ENCODE results near the gene CDH13.

CDH13 gene

GRCh38 chr16:82623241-82623640 lies 3.5 kb upstream of the CDH13 start:
- Histone ChIP-seq H3K27ac (ENCODE audit: extremely low read depth, low read depth, low read length) (no peak overlapping the region), H3K4me3 (ENCODE audit: low read depth, low read length) (no peak overlapping the region), H3K36me3 (ENCODE audit: control insufficient read depth in 2 of 2, insufficient read depth in 1 of 2, low read length in 2 of 2) (no peaks in the 10 kb centered on the region), H3K4me1 (ENCODE audit: control insufficient read depth, insufficient read depth, low read length) (no peaks in the 10 kb centered on the region), H3K9me3 (ENCODE audit: control insufficient read depth, insufficient read depth, low read depth, low read length) (no peaks in the 10 kb centered on the region)
- ChIA-PET CTCF (interaction anchor here (0.7 kb wide), 1 partner anchor 127 kb away, joined by 3 read pairs; no protein-coding TSS in a partner anchor), POLR2A (no interaction called here)
- TF ChIP-seq ZNF707 (tag by site-specific recombination; IDR thresholded peaks at IDR 0.05) (no peak), ZNF548 (tag by site-specific recombination; IDR thresholded peaks at IDR 0.05) (no peak), ZNF785 (tag by site-specific recombination; IDR thresholded peaks at IDR 0.05) (no peak), ZNF510 (tag by site-specific recombination; IDR thresholded peaks at IDR 0.05; ENCODE audit: insufficient replicate concordance) (no peak), ZNF248 (tag by site-specific recombination; IDR thresholded peaks at IDR 0.05) (no peak), GFI1B (tag by site-specific recombination; IDR thresholded peaks at IDR 0.05) (no peak), ZBTB7A (tag by site-specific recombination; IDR thresholded peaks at IDR 0.05; ENCODE audit: low read depth) (no peak), ZNF404 (tag by site-specific recombination; IDR thresholded peaks at IDR 0.05) (no peak), ZNF157 (tag by site-specific recombination; IDR thresholded peaks at IDR 0.05) (no peak), ZNF132 (tag by site-specific recombination; IDR thresholded peaks at IDR 0.05; ENCODE audit: borderline replicate concordance) (no peak), ZNF843 (tag by site-specific recombination; IDR thresholded peaks at IDR 0.05) (no peak), ZNF571 (tag by site-specific recombination; IDR thresholded peaks at IDR 0.05) (no peak), PRDM1 (tag by site-specific recombination; IDR thresholded peaks at IDR 0.05) (no peak), ZNF19 (tag by site-specific recombination; IDR thresholded peaks at IDR 0.05; ENCODE audit: low read depth) (no peak), SP7 (tag by site-specific recombination; IDR thresholded peaks at IDR 0.05) (no peak), PBX3 (CRISPR knock-in tag; IDR thresholded peaks at IDR 0.05) (no peak)

GRCh38 chr16:82625066-82625968 lies 1.5 kb upstream of the CDH13 start:
- H3K4me3 ChIP-seq (ENCODE audit: low read depth, low read length): no peak overlapping the region
- TF ChIP-seq WT1 (tag by site-specific recombination; IDR thresholded peaks at IDR 0.05) (no peak), ZNF558 (tag by site-specific recombination; IDR thresholded peaks at IDR 0.05) (no peak), RBAK (tag by site-specific recombination; IDR thresholded peaks at IDR 0.05) (no peak), SETDB1 (IDR thresholded peaks at IDR 0.05; ENCODE audit: insufficient read length, low read length) (no peak), ZNF324 (tag by site-specific recombination; IDR thresholded peaks at IDR 0.05) (no peak)
- no peak overlapping the region for H3K27ac ChIP-seq (ENCODE audit: extremely low read depth, low read depth, low read length)
- H3K9me3 ChIP-seq (ENCODE audit: control insufficient read depth, insufficient read depth, low read depth, low read length): no peaks in the 10 kb centered on the region
- H3K4me1 ChIP-seq (ENCODE audit: control insufficient read depth, insufficient read depth, low read length): no peaks in the 10 kb centered on the region
- ChIA-PET POLR2A (no interaction called here), CTCF (interaction anchor here (1.2 to 2.0 kb wide), 2 partner anchors 22 to 362 kb away, joined by 4 read pairs; no protein-coding TSS in a partner anchor)
- H3K36me3 ChIP-seq (ENCODE audit: control insufficient read depth in 2 of 2, insufficient read depth in 1 of 2, low read length in 2 of 2): no peaks in the 10 kb centered on the region

- Histone ChIP-seq H3K36me3 (ENCODE audit: control insufficient read depth in 2 of 2, insufficient read depth in 1 of 2, low read length in 2 of 2) (no peaks in the 10 kb centered on the region), H3K4me3 (ENCODE audit: low read depth, low read length) (no peak overlapping the region), H3K27ac (ENCODE audit: extremely low read depth, low read depth, low read length) (no peak overlapping the region), H3K9me3 (ENCODE audit: control insufficient read depth, insufficient read depth, low read depth, low read length) (no peaks in the 10 kb centered on the region), H3K4me1 (ENCODE audit: control insufficient read depth, insufficient read depth, low read length) (no peaks in the 10 kb centered on the region)
- POLR2A ChIA-PET: no interaction called here
- no peak for TF ChIP-seq ZNF23 (tag by site-specific recombination; IDR thresholded peaks at IDR 0.05; ENCODE audit: borderline replicate concordance)
- no peak for TF ChIP-seq ZNF580 (tag by site-specific recombination; IDR thresholded peaks at IDR 0.05)
- no peak for TF ChIP-seq ZBTB20 (tag by site-specific recombination; IDR thresholded peaks at IDR 0.05)
- TF ChIP-seq ELK4 (IDR thresholded peaks at IDR 0.05; ENCODE audit: borderline replicate concordance, low read depth, low read length): no peak
- no peak for TF ChIP-seq ZNF514 (tag by site-specific recombination; IDR thresholded peaks at IDR 0.05)
- no peak for TF ChIP-seq ZIC2 (tag by site-specific recombination; IDR thresholded peaks at IDR 0.05)
- CTCF ChIA-PET: interaction anchor here (1.0 to 1.2 kb wide), 2 partner anchors 11 to 13 kb away, joined by 3 read pairs; no protein-coding TSS in a partner anchor
Observed at GRCh38 chr16:82628088-82628423, 1.3 kb downstream of the CDH13 start.

All from HEK293 (cell line).